Measurements from ENCODE around the gene PSMB9.

The PSMB9 gene

GRCh38 chr6:32825966-32826365 is 28.0 kb upstream of the PSMB9 start:
- Histone ChIP-seq H3K27me3 (ENCODE audit: insufficient read depth, low read length) (no peaks in the 10 kb centered on the region), H3K36me3 (ENCODE audit: insufficient read depth, low read length) (peaks cover 41% of the 10 kb centered on the region), H3K9ac (ENCODE audit: low read length) (no peak overlapping the region), H3K9me2 (ENCODE audit: low read depth, low read length) (no peaks in the 10 kb centered on the region), H3K4me2 (ENCODE audit: low read length) (no peak overlapping the region), H2AFZ (ENCODE audit: low read length) (no peak overlapping the region), H3F3A (ENCODE audit: insufficient read depth, low read length) (no peaks in the 10 kb centered on the region), H3K4me3 (ENCODE audit: low read depth, low read length, poor library complexity, severe bottlenecking) (no peak overlapping the region), H4K20me1 (ENCODE audit: insufficient read depth, low read length) (no peaks in the 10 kb centered on the region), H3K27ac (ENCODE audit: low read depth, low read length, poor library complexity, severe bottlenecking) (no peak overlapping the region), H3K9me3 (ENCODE audit: low read length) (no peaks in the 10 kb centered on the region), H3K4me1 (ENCODE audit: insufficient read depth, low read length, severe bottlenecking) (peaks cover 10% of the 10 kb centered on the region), H3K79me2 (ENCODE audit: insufficient read depth, low read length) (no peaks in the 10 kb centered on the region)
- TF ChIP-seq CTCF (IDR thresholded peaks at IDR 0.05; ENCODE audit: low read length) (peak; percentile 26; the same call in 1 of the 2 replicates), EZH2 (IDR thresholded peaks at IDR 0.05; ENCODE audit: borderline replicate concordance, low read length) (no peak)

GRCh38 chr6:32827025-32827424 is 27.0 kb upstream of the PSMB9 start:
- Histone ChIP-seq H3K4me2 (ENCODE audit: low read length) (no peak overlapping the region), H4K20me1 (ENCODE audit: insufficient read depth, low read length) (no peaks in the 10 kb centered on the region), H3K27me3 (ENCODE audit: insufficient read depth, low read length) (no peaks in the 10 kb centered on the region), H3K79me2 (ENCODE audit: insufficient read depth, low read length) (no peaks in the 10 kb centered on the region), H3K36me3 (ENCODE audit: insufficient read depth, low read length) (peaks cover 52% of the 10 kb centered on the region), H3K4me1 (ENCODE audit: insufficient read depth, low read length, severe bottlenecking) (no peaks in the 10 kb centered on the region), H3K9ac (ENCODE audit: low read length) (no peak overlapping the region), H3K9me2 (ENCODE audit: low read depth, low read length) (no peaks in the 10 kb centered on the region), H3K9me3 (ENCODE audit: low read length) (no peaks in the 10 kb centered on the region), H2AFZ (ENCODE audit: low read length) (no peak overlapping the region), H3K4me3 (ENCODE audit: low read depth, low read length, poor library complexity, severe bottlenecking) (no peak overlapping the region), H3K27ac (ENCODE audit: low read depth, low read length, poor library complexity, severe bottlenecking) (no peak overlapping the region), H3F3A (ENCODE audit: insufficient read depth, low read length) (no peaks in the 10 kb centered on the region)
- TF ChIP-seq EZH2 (IDR thresholded peaks at IDR 0.05; ENCODE audit: borderline replicate concordance, low read length) (no peak), CTCF (IDR thresholded peaks at IDR 0.05; ENCODE audit: low read length) (no peak)

GRCh38 chr6:32829495-32829894 is 24.5 kb upstream of the PSMB9 start:
- H3K4me2 ChIP-seq (ENCODE audit: low read length) = no peak overlapping the region
- H3K4me1 ChIP-seq (ENCODE audit: insufficient read depth, low read length, severe bottlenecking) = no peaks in the 10 kb centered on the region
- no peak for TF ChIP-seq EZH2 (IDR thresholded peaks at IDR 0.05; ENCODE audit: borderline replicate concordance, low read length)
- TF ChIP-seq CTCF (IDR thresholded peaks at IDR 0.05; ENCODE audit: low read length) = no peak
- H3K4me3 ChIP-seq (ENCODE audit: low read depth, low read length, poor library complexity, severe bottlenecking) = no peak overlapping the region
- H4K20me1 ChIP-seq (ENCODE audit: insufficient read depth, low read length) = no peaks in the 10 kb centered on the region
- no peak overlapping the region for H3K9ac ChIP-seq (ENCODE audit: low read length)
- H3K79me2 ChIP-seq (ENCODE audit: insufficient read depth, low read length) = no peaks in the 10 kb centered on the region
- no peaks in the 10 kb centered on the region for H3F3A ChIP-seq (ENCODE audit: insufficient read depth, low read length)
- peaks cover 75% of the 10 kb centered on the region for H3K36me3 ChIP-seq (ENCODE audit: insufficient read depth, low read length)
- H2AFZ ChIP-seq (ENCODE audit: low read length) = no peak overlapping the region
- H3K9me2 ChIP-seq (ENCODE audit: low read depth, low read length) = no peaks in the 10 kb centered on the region
- no peak overlapping the region for H3K27ac ChIP-seq (ENCODE audit: low read depth, low read length, poor library complexity, severe bottlenecking)
- no peaks in the 10 kb centered on the region for H3K27me3 ChIP-seq (ENCODE audit: insufficient read depth, low read length)
- H3K9me3 ChIP-seq (ENCODE audit: low read length) = no peaks in the 10 kb centered on the region
